HG03520 (cell line): ENCODE results near the gene TENM3.
"Not testable (repeated sequence)": the region's sequence is repeated elsewhere in the genome, so short reads cannot be mapped to it uniquely, and the experiment has no call there.

ENCODE experiments used
- ATAC-seq: cut with Tn5 transposase; IDR thresholded peaks from one replicate; pipeline ENCODE4 v1.9.1; 2021; ENCODE audit warnings: mild to moderate bottlenecking, moderate library complexity; ENCODE audit not compliant: unreplicated experiment

TENM3 gene

GRCh38 chr4:182227611-182228010 is 15.6 kb upstream of the TENM3 start:
- ATAC-seq = no peak

- no peak for ATAC-seq
These were observed 14.1 kb upstream of the TENM3 start for GRCh38 chr4:182228991-182229577.

- no peak for ATAC-seq
These were observed 12.9 kb upstream of the TENM3 start for GRCh38 chr4:182230256-182230655.

GRCh38 chr4:182231080-182231479 is 12.1 kb upstream of the TENM3 start:
- ATAC-seq = no peak

- no peak for ATAC-seq
These were observed 11.7 kb upstream of the TENM3 start for GRCh38 chr4:182231496-182231895.

GRCh38 chr4:182233310-182234090 is 9.7 kb upstream of the TENM3 start:
- no peak for ATAC-seq

- ATAC-seq = no peak
These were observed 8.0 kb upstream of the TENM3 start for GRCh38 chr4:182235021-182235795.

GRCh38 chr4:182236186-182236585 is 7.0 kb upstream of the TENM3 start:
- no peak for ATAC-seq

GRCh38 chr4:182237010-182237409 is 6.2 kb upstream of the TENM3 start:
- not testable (repeated sequence) for ATAC-seq

GRCh38 chr4:182238355-182238931 is 4.8 kb upstream of the TENM3 start:
- ATAC-seq = no peak

- ATAC-seq = no peak
These were observed 2.8 kb upstream of the TENM3 start for GRCh38 chr4:182240161-182241130.

GRCh38 chr4:182242260-182242659 is 942 bp upstream of the TENM3 start:
- not testable (repeated sequence) for ATAC-seq

- ATAC-seq = no peak
These were observed 415 bp upstream of the TENM3 start for GRCh38 chr4:182242787-182243186.

- no peak for ATAC-seq
These were observed 1.8 kb downstream of the TENM3 start for GRCh38 chr4:182245041-182245440.

- ATAC-seq = no peak
These were observed 2.5 kb downstream of the TENM3 start for GRCh38 chr4:182245541-182246215.

GRCh38 chr4:182246401-182247205 is 3.4 kb downstream of the TENM3 start:
- ATAC-seq = no peak

- ATAC-seq = no peak
These were observed 5.1 kb downstream of the TENM3 start for GRCh38 chr4:182248295-182248694.

GRCh38 chr4:182250446-182250845 is 7.2 kb downstream of the TENM3 start:
- ATAC-seq = no peak

- ATAC-seq = no peak
These were observed 7.9 kb downstream of the TENM3 start for GRCh38 chr4:182251116-182251515.
